Erythroblast (primary cell): ENCODE data around the gene CLTB.

Experiments
- GATA1 ChIP-seq: IDR thresholded peaks from 2 replicates; pipeline ENCODE4 v1.6.1; 2011; ENCODE audit warnings: low read depth, mild to moderate bottlenecking, control low read depth, low read length, moderate library complexity
- POLR2A ChIP-seq: IDR thresholded peaks from 2 replicates; pipeline ENCODE4 v1.6.1; 2011; ENCODE audit warnings: mild to moderate bottlenecking, low read length

DNA sequence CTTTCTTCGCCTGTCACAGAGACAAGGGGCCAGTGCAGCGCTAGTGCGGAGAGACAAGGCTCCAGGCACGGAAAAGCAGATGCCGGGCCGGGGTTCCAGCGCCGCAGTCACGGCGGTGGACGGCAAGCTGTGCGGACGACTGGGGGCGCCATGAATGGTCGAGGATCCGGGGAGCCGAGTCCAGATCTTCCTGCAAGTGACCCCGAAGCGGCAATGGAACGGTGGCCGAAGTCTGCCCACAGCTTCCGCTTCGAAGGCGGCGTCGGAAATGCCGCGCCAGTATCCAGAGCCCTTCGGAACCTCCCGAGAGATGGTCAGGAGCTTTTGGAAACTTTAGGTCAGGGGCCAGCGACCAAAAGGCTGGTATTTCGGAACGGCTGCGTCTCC lies 31.2 kb upstream of the CLTB start:
- TF ChIP-seq POLR2A: no peak
- TF ChIP-seq GATA1: no peak
